ENCODE data around the gene BABAM2. TPM values are rescaled to one million over a fixed set of nuclear protein-coding genes. Genes with fewer than 3 reads are reported as not detected.

The BABAM2 gene
- total and polyA plus RNA-seq, 10 of the 15 experiments (the other 5 are each of a cell fraction or from before 2014, with no cell fraction given), result 30.7 to 59.9 (median 44.5) TPM

DNA sequence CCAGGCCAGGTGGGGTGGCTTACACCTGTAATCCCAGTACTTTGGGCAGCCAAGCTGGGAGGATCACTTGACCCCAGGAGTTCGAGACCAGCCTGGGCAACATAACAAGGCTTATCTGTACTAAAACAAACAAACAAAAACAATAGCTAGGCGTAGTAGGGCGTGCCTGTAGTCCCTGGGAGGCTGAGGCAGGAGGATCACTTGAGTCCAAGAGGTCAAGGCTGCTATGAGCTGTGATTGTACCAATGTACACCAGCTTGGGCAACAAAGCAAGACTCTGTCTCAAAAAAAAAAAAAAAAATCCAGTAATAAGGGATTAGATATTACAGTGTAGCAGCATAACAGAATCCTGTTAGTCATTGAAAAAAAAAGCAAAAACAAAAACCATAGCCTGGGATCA lies 279.0 kb downstream of the BABAM2 start:
- in situ Hi-C loops (cut with MboI) (no loop called here), intact Hi-C loops (cut with micrococcal nuclease; ENCODE audit: unreplicated experiment) (no loop called here)
- no peak for ATAC-seq
- no peaks in the 10 kb centered on the region for H3K9me3 ChIP-seq (replicated peaks; ENCODE audit: control insufficient read depth, insufficient read depth, low read length)
- ChIA-PET CTCF (interaction anchor here (0.8 to 1.7 kb wide), 3 partner anchors 11 to 283 kb away, joined by 3 to 4 read pairs (median 4); no protein-coding TSS in a partner anchor), RAD21 (ENCODE audit: unreplicated experiment) (no interaction called here), POLR2A (no interaction called here), SMC1A (ENCODE audit: uncharacterized antibody, unreplicated experiment) (interaction anchor here (0.6 to 1.1 kb wide), 3 partner anchors 14 to 683 kb away, joined by 3 read pairs; no protein-coding TSS in a partner anchor)
- no peak overlapping the region for H3K27ac ChIP-seq (ENCODE audit: control insufficient read depth, insufficient read depth)
- H3K4me2 ChIP-seq (ENCODE audit: control insufficient read depth, insufficient read depth), result no peak overlapping the region
- no TSS peak for BruUV-seq (replicated peaks)
- no peaks in the 10 kb centered on the region for H3K79me2 ChIP-seq (ENCODE audit: control insufficient read depth, insufficient read depth, low read length)
- H4K20me1 ChIP-seq (ENCODE audit: control insufficient read depth, insufficient read depth), result no peaks in the 10 kb centered on the region
- H3K4me3 ChIP-seq, result no peak overlapping the region
- no peak overlapping the region for H3K9ac ChIP-seq (ENCODE audit: control insufficient read depth, insufficient read depth, low read length)
- WGBS (ENCODE audit: insufficient coverage, insufficient replicate concordance, low lambda C conversion rate, missing lambda C conversion rate), result 64% methylated on average over 3 of the region's 3 CpGs
- H3K4me1 ChIP-seq (ENCODE audit: control insufficient read depth, insufficient read depth, low read length), result no peaks in the 10 kb centered on the region
- no peak for DNase-seq (ENCODE audit: low read depth, low spot score)
- H3K36me3 ChIP-seq (ENCODE audit: control insufficient read depth in 2 of 2, insufficient read depth in 2 of 2, low read length in 1 of 2), result no peaks in the 10 kb centered on the region
- no peak for FAIRE-seq
- no peak overlapping the region for H2AFZ ChIP-seq (ENCODE audit: control insufficient read depth, low read depth, low read length)
- no peaks in the 10 kb centered on the region for H3K27me3 ChIP-seq (replicated peaks in 1 of 2; ENCODE audit: control insufficient read depth in 2 of 2, insufficient read depth in 2 of 2, low read length in 1 of 2)
- TF ChIP-seq ATF2 (IDR thresholded peaks at IDR 0.05; ENCODE audit: low read length) (no peak), CREB1 (IDR thresholded peaks at IDR 0.05; ENCODE audit: low read depth) (no peak), BCLAF1 (IDR thresholded peaks at IDR 0.05) (no peak), ATF3 (IDR thresholded peaks at IDR 0.05; ENCODE audit: borderline replicate concordance, extremely low read depth, low read depth, low read length) (no peak), CBFB (IDR thresholded peaks at IDR 0.05; ENCODE audit: low read depth) (no peak), HDAC6 (IDR thresholded peaks at IDR 0.05; ENCODE audit: unreplicated experiment) (no peak), RCOR1 (conservative IDR thresholded peaks at IDR 0.05; ENCODE audit: low read depth, low read length) (no peak), IRF5 (IDR thresholded peaks at IDR 0.05; ENCODE audit: borderline replicate concordance) (no peak), ZNF687 (IDR thresholded peaks at IDR 0.05) (no peak), PML (IDR thresholded peaks at IDR 0.05; ENCODE audit: low read length) (no peak), RELB (IDR thresholded peaks at IDR 0.05; ENCODE audit: low read depth) (no peak), SUPT20H (IDR thresholded peaks at IDR 0.05; ENCODE audit: borderline replicate concordance, control insufficient read depth, low read depth, low read length) (no peak)
